Measurements from ENCODE around the gene DSCAM. TPM values are rescaled to one million over a fixed set of nuclear protein-coding genes. Genes with fewer than 3 reads are reported as not detected.

DSCAM gene
- total RNA-seq, 1 donor from 2014 or later: 0.06 TPM

GRCh38 chr21:40227096-40227495 lies 619.9 kb downstream of the DSCAM start:
- no peak overlapping the region for H3K27ac ChIP-seq
- intact Hi-C loops (cut with DNase I): no loop called here
- H3K27me3 ChIP-seq (ENCODE audit: low read depth): no peaks in the 10 kb centered on the region
- H3K4me1 ChIP-seq: no peaks in the 10 kb centered on the region
- H3K9me3 ChIP-seq: no peaks in the 10 kb centered on the region
- no peak overlapping the region for H3K4me3 ChIP-seq
- DNase-seq (no peak), ATAC-seq (no peak)
- no peaks in the 10 kb centered on the region for H3K36me3 ChIP-seq
- TF ChIP-seq, protein P1, sequence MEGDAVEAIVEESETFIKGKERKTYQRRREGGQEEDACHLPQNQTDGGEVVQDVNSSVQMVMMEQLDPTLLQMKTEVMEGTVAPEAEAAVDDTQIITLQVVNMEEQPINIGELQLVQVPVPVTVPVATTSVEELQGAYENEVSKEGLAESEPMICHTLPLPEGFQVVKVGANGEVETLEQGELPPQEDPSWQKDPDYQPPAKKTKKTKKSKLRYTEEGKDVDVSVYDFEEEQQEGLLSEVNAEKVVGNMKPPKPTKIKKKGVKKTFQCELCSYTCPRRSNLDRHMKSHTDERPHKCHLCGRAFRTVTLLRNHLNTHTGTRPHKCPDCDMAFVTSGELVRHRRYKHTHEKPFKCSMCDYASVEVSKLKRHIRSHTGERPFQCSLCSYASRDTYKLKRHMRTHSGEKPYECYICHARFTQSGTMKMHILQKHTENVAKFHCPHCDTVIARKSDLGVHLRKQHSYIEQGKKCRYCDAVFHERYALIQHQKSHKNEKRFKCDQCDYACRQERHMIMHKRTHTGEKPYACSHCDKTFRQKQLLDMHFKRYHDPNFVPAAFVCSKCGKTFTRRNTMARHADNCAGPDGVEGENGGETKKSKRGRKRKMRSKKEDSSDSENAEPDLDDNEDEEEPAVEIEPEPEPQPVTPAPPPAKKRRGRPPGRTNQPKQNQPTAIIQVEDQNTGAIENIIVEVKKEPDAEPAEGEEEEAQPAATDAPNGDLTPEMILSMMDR (IDR thresholded peaks at IDR 0.05): no peak

DNA sequence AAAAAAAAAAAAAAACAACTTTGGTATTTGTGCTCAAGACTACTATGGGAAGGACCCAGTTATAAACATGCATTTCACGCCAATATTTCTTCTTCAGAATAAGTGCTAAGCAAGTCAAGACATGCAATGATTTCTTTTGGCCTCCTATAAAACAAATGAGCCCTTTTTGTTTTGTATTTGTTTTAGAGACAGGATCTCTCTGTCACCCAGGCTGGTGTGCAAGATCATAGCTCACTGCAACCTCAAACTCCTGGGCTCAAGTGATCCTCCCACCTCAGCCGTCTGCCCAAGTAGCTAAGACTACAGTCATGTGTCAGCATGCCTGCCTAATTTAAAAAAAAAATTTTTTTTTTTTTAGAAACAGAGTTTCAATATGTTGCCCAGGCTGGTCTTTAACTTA lies 631.0 kb downstream of the DSCAM start:
- Histone ChIP-seq H3K4me1 (no peaks in the 10 kb centered on the region), H3K4me3 (no peak overlapping the region), H3K36me3 (no peaks in the 10 kb centered on the region), H3K27ac (no peak overlapping the region), H3K27me3 (ENCODE audit: low read depth) (no peaks in the 10 kb centered on the region), H3K9me3 (no peaks in the 10 kb centered on the region)
- TF ChIP-seq, protein P1 (IDR thresholded peaks at IDR 0.05): no peak
- intact Hi-C loops (cut with DNase I): no loop called here
- ATAC-seq (no peak), DNase-seq (no peak)

DNA sequence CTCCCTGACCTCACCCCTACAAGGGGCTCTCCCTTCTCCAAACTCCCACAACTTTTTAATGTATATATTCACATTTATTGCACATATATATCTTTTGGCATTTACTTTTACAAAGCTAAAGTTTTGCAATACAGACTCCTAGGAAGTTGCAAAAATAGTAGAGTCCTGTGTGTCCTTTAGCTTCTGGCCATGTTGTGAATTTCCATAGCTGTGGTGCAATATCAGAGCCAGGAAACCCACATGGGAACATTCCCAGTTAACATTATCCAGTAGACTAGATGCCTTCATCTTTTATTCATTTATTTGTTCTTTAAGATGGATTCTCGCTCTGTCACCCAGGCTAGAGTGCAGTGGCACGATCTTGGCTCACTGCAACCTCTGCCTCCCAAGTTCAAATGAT lies 636.7 kb downstream of the DSCAM start:
- TF ChIP-seq, protein P1 (IDR thresholded peaks at IDR 0.05): no peak
- ATAC-seq: no peak
- intact Hi-C loops (cut with DNase I): no loop called here

GRCh38 chr21:40208948-40209345 lies 638.0 kb downstream of the DSCAM start:
- Histone ChIP-seq H3K4me3 (no peak overlapping the region), H3K4me1 (no peaks in the 10 kb centered on the region), H3K27ac (no peak overlapping the region), H3K27me3 (ENCODE audit: low read depth) (no peaks in the 10 kb centered on the region), H3K36me3 (no peaks in the 10 kb centered on the region), H3K9me3 (no peaks in the 10 kb centered on the region)
- ATAC-seq (no peak), DNase-seq (no peak)
- TF ChIP-seq, protein P1 (IDR thresholded peaks at IDR 0.05): no peak
- intact Hi-C loops (cut with DNase I): no loop called here

More for the DNA sequence above, 636.7 kb downstream of the DSCAM start:
- Histone ChIP-seq H3K4me3 (no peak overlapping the region), H3K9me3 (no peaks in the 10 kb centered on the region), H3K36me3 (no peaks in the 10 kb centered on the region), H3K27me3 (ENCODE audit: low read depth) (no peaks in the 10 kb centered on the region), H3K4me1 (no peaks in the 10 kb centered on the region), H3K27ac (no peak overlapping the region)
- DNase-seq: no peak

DNA sequence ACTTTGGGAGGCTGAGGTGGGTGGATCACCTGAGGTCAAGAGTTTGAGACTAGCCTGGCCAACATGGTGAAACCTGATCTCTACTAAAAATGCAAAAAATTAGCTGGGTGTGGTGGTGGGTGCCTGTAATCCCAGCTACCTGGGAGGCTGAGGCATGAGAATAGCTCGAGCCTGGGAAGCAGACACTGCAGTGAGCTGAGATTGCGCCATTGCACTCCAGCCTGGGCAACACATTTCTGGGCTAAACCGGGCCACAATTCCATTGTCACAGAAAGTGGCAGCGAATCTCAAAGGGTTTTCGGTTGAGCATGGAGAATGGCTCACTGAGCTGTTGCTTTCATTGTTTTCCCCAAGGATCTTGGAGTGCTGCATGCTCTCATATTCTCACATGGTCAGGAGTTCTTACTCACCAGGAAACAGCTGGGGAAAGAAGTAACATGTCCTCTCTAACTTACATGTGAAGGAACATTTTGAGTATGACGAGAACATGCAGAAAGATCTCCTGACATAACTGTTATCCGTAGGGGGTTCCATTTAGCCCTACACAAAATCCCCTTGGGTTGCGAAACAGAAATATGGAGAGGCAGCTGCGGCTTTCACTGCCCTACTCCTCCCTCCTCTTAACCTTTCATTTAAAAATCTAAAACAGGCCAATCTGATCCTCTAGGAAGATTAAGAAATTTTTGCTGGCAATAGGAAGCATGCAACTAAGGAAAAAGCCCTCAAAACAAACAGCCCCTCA lies 638.6 kb downstream of the DSCAM start:
- Histone ChIP-seq H3K36me3 (no peaks in the 10 kb centered on the region), H3K27ac (no peak overlapping the region), H3K27me3 (ENCODE audit: low read depth) (no peaks in the 10 kb centered on the region), H3K4me3 (no peak overlapping the region), H3K9me3 (no peaks in the 10 kb centered on the region), H3K4me1 (no peaks in the 10 kb centered on the region)
- DNase-seq: no peak
- TF ChIP-seq, protein P1 (IDR thresholded peaks at IDR 0.05): no peak
- ATAC-seq: no peak
- intact Hi-C loops (cut with DNase I): no loop called here

All from lower lobe of right lung (tissue), 2 donors.